Right lobe of liver (tissue), 6 donors: ENCODE results near the gene DDX28. TPM values are rescaled to one million over a fixed set of nuclear protein-coding genes. Genes with fewer than 3 reads are reported as not detected.
A peak's percentile ranks its signal among the peaks of the same experiment; 100 is the strongest.

Experiments
- ATAC-seq, 4 donors: fragments of 200-7000 bp; cut with Tn5 transposase; one replicate each; pipeline ENCODE4 v1.9.1; 2020; ENCODE audit warnings: mild to moderate bottlenecking in 4 of 4, moderate library complexity in 4 of 4
- DNase-seq, 3 donors: peaks; one replicate each; pipeline ENCODE4 v3.0.0-alpha.2; 2020
- H3K27ac ChIP-seq, 3 donors: fragments of 200-600 bp; one replicate each; pipeline ENCODE4 v1.8.0; 2022
- H3K27me3 ChIP-seq, 2 donors: fragments of 200-600 bp; one replicate each; pipeline ENCODE4 v1.8.0; 2022
- H3K36me3 ChIP-seq, 4 donors: fragments of 200-600 bp; sonication (generic) in 1 of 4; one replicate each; pipeline versions ENCODE4 v1.5.1 to v1.8.0; 2017 to 2022; ENCODE audit warnings: control low read depth in 1 of 4
- H3K4me1 ChIP-seq, 4 donors: fragments of 200-600 bp; sonication (generic) in 1 of 4; one replicate each; pipeline versions ENCODE4 v1.5.1 to v1.8.0; 2017 to 2022; ENCODE audit warnings: control low read depth in 1 of 4
- H3K4me3 ChIP-seq, 3 donors: fragments of 200-600 bp; one replicate each; pipeline ENCODE4 v1.8.0; 2022
- H3K9me3 ChIP-seq, 4 donors: fragments of 200-600 bp; sonication (generic) in 1 of 4; one replicate each; pipeline versions ENCODE4 v1.5.1 to v1.8.0; 2017 to 2022; ENCODE audit warnings: control low read depth in 1 of 4
- CTCF ChIP-seq, 4 donors: fragments of 200-600 bp in 3 of 4; fragments of 450-650 bp in 1 of 4; IDR thresholded peaks; one replicate each; pipeline versions ENCODE4 v1.5.1 to v1.8.0; 2016 to 2022; ENCODE audit warnings: antibody characterized with exemption in 4 of 4, mild to moderate bottlenecking in 2 of 4
- POLR2A ChIP-seq: fragments of 450-650 bp; IDR thresholded peaks from one replicate; pipeline ENCODE4 v1.6.1; 2017; ENCODE audit warnings: antibody characterized with exemption, mild to moderate bottlenecking
- WGBS: methylation state at CpG from one replicate; pipeline ENCODE4 v1.1.6; 2018; ENCODE audit warnings: low coverage, low lambda C conversion rate; ENCODE audit not compliant: insufficient coverage; ENCODE audit errors: missing lambda C conversion rate; 5-methylcytosine and 5-hydroxymethylcytosine counted together
- intact Hi-C, 2 donors: fragments of 100-400 bp; cut with DNase I; formaldehyde crosslinking; loops; one replicate each; pipeline versions ENCODE4 v1.11.2 to v1.14.1; 2022
- total RNA-seq, 6 experiments: library from RNA; depleted of rRNA in 2 of 6; stranded (reverse); fragments of >200 nt in 2 of 6; fragmentation: NEBNext Ultra II Directional in 3 of 6; extraction: Animal tissue kit (Norgen Biotek cat#: 25700) in 3 of 6; gene quantifications; one replicate each; pipeline versions ENCODE4 v1.1.0 to v1.2.4, GENCODE V29; 2016 to 2023
- donor health status: DM: no; HTN: yes; CAD: no.
- donor health status: DM: no; HTN: no; CAD: no.
- donor health status: DM: no; HTN: no; CAD: no.
- donor health status: DM: no; HTN: yes; CAD: no.
- donor health status: DM: no; HTN: yes; CAD: no.

DDX28 gene
- total RNA-seq, 6 experiments from 2014 or later, result 5.4 to 10.0 (median 6.3) TPM

- TF ChIP-seq POLR2A (no peak), CTCF (IDR thresholded peaks at IDR 0.05) (no peak)
- H3K27ac ChIP-seq, result no peak overlapping the region
- 84% methylated on average over 5 of the region's 14 CpGs for WGBS
- peaks cover 0 to 12% (median 2%) of the 10 kb centered on the region in 4 donors for H3K36me3 ChIP-seq
- no peaks in the 10 kb centered on the region for H3K9me3 ChIP-seq
- H3K27me3 ChIP-seq, result no peaks in the 10 kb centered on the region
- H3K4me1 ChIP-seq, result peaks cover 0 to 34% (median 12%) of the 10 kb centered on the region in 4 donors
- ATAC-seq, result no peak
- peak in 1 of 3 donors; percentile 26 for DNase-seq
- intact Hi-C loops, result loop anchor here in 1 of 2 donors (10.0 kb wide), 1 partner anchor 164 kb away; the partner anchor contains the start of gene ESRP2
- H3K4me3 ChIP-seq, result no peak overlapping the region
These were observed 47.9 kb upstream of the DDX28 start for GRCh38 chr16:68070806-68071517.

GRCh38 chr16:68070249-68070730, 47.3 kb upstream of the DDX28 start:
- H3K27ac ChIP-seq, result no peak overlapping the region

GRCh38 chr16:68069511-68070248, 46.6 kb upstream of the DDX28 start:
- peak; percentile 39 to 72 (median 56) for ATAC-seq
- intact Hi-C loops, result loop anchor here in 1 of 2 donors (10.0 kb wide), 1 partner anchor 165 kb away; the partner anchor contains the start of gene ESRP2
- WGBS, result 50% methylated on average over 1 of the region's 7 CpGs
- H3K4me1 ChIP-seq, result peaks cover 0 to 24% (median 9%) of the 10 kb centered on the region in 4 donors
- no peak overlapping the region for H3K4me3 ChIP-seq
- peaks cover 0 to 12% (median 2%) of the 10 kb centered on the region in 4 donors for H3K36me3 ChIP-seq
- no peaks in the 10 kb centered on the region for H3K27me3 ChIP-seq
- TF ChIP-seq CTCF (IDR thresholded peaks at IDR 0.05), result no peak
- TF ChIP-seq POLR2A, result no peak
- H3K27ac ChIP-seq, result no peak overlapping the region
- H3K9me3 ChIP-seq, result no peaks in the 10 kb centered on the region
- DNase-seq, result peak; percentile 44 to 75 (median 64)

More at GRCh38 chr16:68070249-68070730, 47.3 kb upstream of the DDX28 start:
- Histone ChIP-seq H3K4me1 (peaks cover 0 to 28% (median 9%) of the 10 kb centered on the region in 4 donors), H3K36me3 (peaks cover 0 to 12% (median 2%) of the 10 kb centered on the region in 4 donors), H3K27me3 (no peaks in the 10 kb centered on the region), H3K9me3 (no peaks in the 10 kb centered on the region), H3K4me3 (no peak overlapping the region)
- ATAC-seq (no peak), DNase-seq (peak in 1 of 3 donors; percentile 43)
- intact Hi-C loops, result loop anchor here in 1 of 2 donors (10.0 kb wide), 1 partner anchor 165 kb away; the partner anchor contains the start of gene ESRP2
- WGBS, result 100% methylated on average over 1 of the region's 2 CpGs
- TF ChIP-seq CTCF (IDR thresholded peaks at IDR 0.05) (no peak), POLR2A (no peak)

GRCh38 chr16:68068926-68069325, 45.9 kb upstream of the DDX28 start:
- 95% methylated on average over 2 of the region's 9 CpGs for WGBS
- Histone ChIP-seq H3K36me3 (peaks cover 0 to 9% (median 2%) of the 10 kb centered on the region in 4 donors), H3K4me3 (no peak overlapping the region), H3K4me1 (peaks cover 0 to 24% (median 9%) of the 10 kb centered on the region in 4 donors), H3K27me3 (no peaks in the 10 kb centered on the region), H3K27ac (no peak overlapping the region), H3K9me3 (no peaks in the 10 kb centered on the region)
- peak in 1 of 3 donors; percentile 35 for DNase-seq
- intact Hi-C loops, result no loop called here
- no peak for TF ChIP-seq CTCF (IDR thresholded peaks at IDR 0.05)
- no peak for TF ChIP-seq POLR2A
- no peak for ATAC-seq
